ENCODE results near the gene LIPG.

- TF ChIP-seq CTCF (IDR thresholded peaks at IDR 0.05) (no peak), EP300 (IDR thresholded peaks at IDR 0.05; ENCODE audit: low read depth) (no peak)
Measured at GRCh38 chr18:49619801-49620200, 57.9 kb downstream of the LIPG start.
